ENCODE measurements around the gene VEGFB.
A peak's percentile ranks its signal among the peaks of the same experiment; 100 is the strongest.

The VEGFB gene

GRCh38 chr11:64233913-64234586 lies at the start of gene VEGFB:
TSS of gene VEGFB (plus strand) at chr11:64234584. CDS start at chr11:64234834, 250 bp downstream.
- no peaks in the 10 kb centered on the region for H3K27me3 ChIP-seq (replicated peaks; ENCODE audit: control insufficient read depth, insufficient read depth, low read length)
- DNase-seq (ENCODE audit: extremely low read depth, insufficient read length): peak; percentile 68
- peak within 1 kb of the TSS; percentile 72 for H3K4me3 ChIP-seq (replicated peaks; ENCODE audit: low read depth, low read length)
- peaks cover under 1% of the 10 kb centered on the region for H3K36me3 ChIP-seq (ENCODE audit: control insufficient read depth, insufficient read depth, low read length)
- no peak for TF ChIP-seq CTCF (IDR thresholded peaks at IDR 0.05; ENCODE audit: insufficient read depth, low read length, poor library complexity, severe bottlenecking)

GRCh38 chr11:64185175-64185692 lies 49.1 kb upstream of the VEGFB start:
- H3K4me3 ChIP-seq (replicated peaks; ENCODE audit: low read depth, low read length): peak overlapping the region; percentile 75
- no peak for TF ChIP-seq CTCF (IDR thresholded peaks at IDR 0.05; ENCODE audit: insufficient read depth, low read length, poor library complexity, severe bottlenecking)
- H3K36me3 ChIP-seq (ENCODE audit: control insufficient read depth, insufficient read depth, low read length): peaks cover 2% of the 10 kb centered on the region; the same call in 1 of the 2 replicates

GRCh38 chr11:64185693-64186491 lies 48.5 kb upstream of the VEGFB start, which contains the start of gene STIP1:
TSS of gene STIP1 (plus strand) at chr11:64186171. CDS start at chr11:64186262, 91 bp downstream.
- peak; percentile 98 for DNase-seq (ENCODE audit: extremely low read depth, insufficient read length)
- TF ChIP-seq CTCF (IDR thresholded peaks at IDR 0.05; ENCODE audit: insufficient read depth, low read length, poor library complexity, severe bottlenecking): peak; percentile 42
- Histone ChIP-seq H3K4me3 (replicated peaks; ENCODE audit: low read depth, low read length) (peak within 1 kb of the TSS; percentile 75), H3K36me3 (ENCODE audit: control insufficient read depth, insufficient read depth, low read length) (peaks cover 2% of the 10 kb centered on the region; the same call in 1 of the 2 replicates), H3K27me3 (replicated peaks; ENCODE audit: control insufficient read depth, insufficient read depth, low read length) (no peaks in the 10 kb centered on the region)

More at GRCh38 chr11:64185175-64185692, 49.1 kb upstream of the VEGFB start:
- no peak for DNase-seq (ENCODE audit: extremely low read depth, insufficient read length)
- H3K27me3 ChIP-seq (replicated peaks; ENCODE audit: control insufficient read depth, insufficient read depth, low read length): no peaks in the 10 kb centered on the region

- H3K4me3 ChIP-seq (replicated peaks; ENCODE audit: low read depth, low read length): no peak overlapping the region
- no peak for TF ChIP-seq CTCF (IDR thresholded peaks at IDR 0.05; ENCODE audit: insufficient read depth, low read length, poor library complexity, severe bottlenecking)
- DNase-seq (ENCODE audit: extremely low read depth, insufficient read length): no peak
- peaks cover 2% of the 10 kb centered on the region; the same call in 1 of the 2 replicates for H3K36me3 ChIP-seq (ENCODE audit: control insufficient read depth, insufficient read depth, low read length)
- H3K27me3 ChIP-seq (replicated peaks; ENCODE audit: control insufficient read depth, insufficient read depth, low read length): no peaks in the 10 kb centered on the region
Measured at GRCh38 chr11:64186492-64187165, 47.8 kb upstream of the VEGFB start.

GRCh38 chr11:64192434-64192833 lies 42.0 kb upstream of the VEGFB start:
- Histone ChIP-seq H3K4me3 (replicated peaks; ENCODE audit: low read depth, low read length) (no peak overlapping the region), H3K27me3 (replicated peaks; ENCODE audit: control insufficient read depth, insufficient read depth, low read length) (no peaks in the 10 kb centered on the region), H3K36me3 (ENCODE audit: control insufficient read depth, insufficient read depth, low read length) (peaks cover 28% of the 10 kb centered on the region)
- no peak for DNase-seq (ENCODE audit: extremely low read depth, insufficient read length)
- no peak for TF ChIP-seq CTCF (IDR thresholded peaks at IDR 0.05; ENCODE audit: insufficient read depth, low read length, poor library complexity, severe bottlenecking)
